ENCODE results near the gene MYO16.

MYO16 gene

DNA sequence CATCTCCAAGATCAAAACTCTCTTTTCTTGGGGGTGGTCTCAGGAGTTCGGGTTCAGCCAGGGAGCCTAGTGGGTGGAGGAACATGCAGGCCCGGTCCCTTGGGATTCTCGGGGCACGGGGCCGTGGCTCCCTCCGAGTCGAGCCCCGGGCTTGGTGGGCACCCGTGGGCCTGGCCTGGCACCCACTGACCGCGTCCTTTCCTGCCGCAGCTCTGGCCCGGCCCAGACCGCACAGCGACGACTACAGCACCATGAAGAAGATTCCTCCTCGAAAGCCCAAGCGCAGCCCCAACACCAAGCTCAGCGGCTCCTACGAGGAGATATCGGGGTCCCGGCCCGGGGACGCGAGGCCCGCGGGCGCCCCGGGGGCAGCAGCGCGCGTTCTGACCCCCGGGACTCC is 510.6 kb downstream of the MYO16 start:
- no peak for DNase-seq

DNA sequence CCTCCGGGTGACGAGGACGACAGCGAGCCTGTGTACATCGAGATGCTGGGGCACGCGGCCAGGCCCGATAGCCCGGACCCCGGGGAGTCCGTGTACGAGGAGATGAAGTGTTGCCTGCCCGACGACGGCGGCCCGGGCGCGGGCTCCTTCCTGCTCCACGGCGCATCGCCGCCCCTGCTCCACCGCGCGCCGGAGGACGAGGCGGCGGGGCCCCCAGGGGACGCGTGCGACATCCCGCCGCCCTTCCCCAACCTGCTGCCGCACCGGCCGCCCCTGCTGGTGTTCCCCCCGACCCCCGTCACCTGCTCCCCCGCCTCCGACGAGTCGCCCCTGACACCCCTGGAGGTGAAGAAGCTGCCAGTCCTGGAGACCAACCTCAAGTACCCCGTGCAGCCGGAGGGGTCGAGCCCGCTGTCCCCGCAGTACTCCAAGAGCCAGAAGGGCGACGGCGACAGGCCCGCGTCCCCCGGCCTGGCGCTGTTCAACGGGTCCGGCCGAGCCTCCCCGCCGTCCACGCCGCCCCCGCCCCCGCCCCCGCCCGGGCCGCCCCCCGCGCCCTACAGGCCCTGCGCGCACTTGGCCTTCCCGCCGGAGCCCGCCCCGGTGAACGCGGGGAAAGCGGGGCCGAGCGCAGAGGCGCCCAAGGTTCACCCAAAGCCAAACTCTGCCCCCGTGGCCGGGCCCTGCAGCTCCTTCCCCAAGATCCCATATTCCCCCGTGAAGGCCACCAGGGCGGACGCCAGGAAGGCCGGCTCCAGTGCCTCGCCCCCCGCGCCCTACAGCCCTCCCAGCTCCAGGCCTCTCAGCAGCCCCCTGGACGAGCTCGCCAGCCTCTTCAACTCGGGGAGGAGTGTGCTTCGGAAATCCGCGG is 511.3 kb downstream of the MYO16 start:
- DNase-seq: no peak

DNA sequence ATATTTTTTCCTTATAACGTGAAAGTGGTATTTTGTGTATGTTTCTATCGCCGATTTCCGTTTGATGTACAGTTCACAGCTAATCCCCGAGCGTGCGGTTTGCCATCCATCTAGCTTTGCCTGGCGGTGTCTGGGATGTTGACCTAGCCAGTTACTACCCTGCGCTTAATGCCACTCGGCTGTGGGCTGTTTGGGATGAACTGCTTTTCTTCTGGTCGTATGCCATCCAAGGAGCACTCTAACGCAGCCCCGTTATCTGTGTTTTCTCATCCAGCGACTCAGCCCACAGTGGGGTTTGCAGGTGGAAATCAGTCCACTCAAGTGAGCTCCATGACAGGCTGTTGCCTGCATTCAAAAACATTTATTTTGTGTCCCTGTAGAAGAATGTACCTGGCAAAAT is 512.3 kb downstream of the MYO16 start:
- DNase-seq: no peak

DNA sequence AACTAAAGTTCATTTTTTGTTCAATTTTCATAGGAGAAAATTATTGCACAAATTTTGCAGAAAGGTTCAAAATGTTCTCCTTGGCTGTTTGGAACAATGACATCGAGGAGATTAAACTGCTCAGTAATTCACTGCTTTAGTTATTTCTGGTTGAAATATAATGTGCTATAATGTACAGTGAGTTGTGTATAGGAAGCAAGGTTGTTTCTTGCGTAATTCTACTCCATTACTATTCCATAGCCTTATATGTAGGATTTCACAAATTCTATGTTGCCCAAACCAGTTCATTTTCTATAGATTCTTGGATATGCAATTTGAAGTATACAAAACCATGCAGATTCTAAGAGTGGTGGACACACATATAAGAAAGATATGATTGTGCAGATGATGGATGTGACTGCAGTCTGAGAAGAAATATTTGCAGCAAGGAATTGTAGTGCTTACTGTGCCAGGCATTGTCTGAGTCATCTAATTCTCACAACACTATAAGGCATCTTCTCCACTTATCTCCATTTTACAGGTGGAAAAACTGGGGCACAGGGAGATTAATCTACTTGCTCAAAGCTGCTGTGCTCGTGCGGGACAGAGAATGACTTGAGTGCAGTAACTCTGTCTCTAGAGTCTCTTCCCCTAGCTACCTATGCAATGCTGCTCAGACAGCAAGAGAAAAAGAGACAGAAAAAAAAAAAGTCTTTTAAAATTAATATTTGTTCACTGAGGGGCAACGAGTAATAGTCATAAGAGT is 515.5 kb downstream of the MYO16 start:
- no peak for DNase-seq

DNA sequence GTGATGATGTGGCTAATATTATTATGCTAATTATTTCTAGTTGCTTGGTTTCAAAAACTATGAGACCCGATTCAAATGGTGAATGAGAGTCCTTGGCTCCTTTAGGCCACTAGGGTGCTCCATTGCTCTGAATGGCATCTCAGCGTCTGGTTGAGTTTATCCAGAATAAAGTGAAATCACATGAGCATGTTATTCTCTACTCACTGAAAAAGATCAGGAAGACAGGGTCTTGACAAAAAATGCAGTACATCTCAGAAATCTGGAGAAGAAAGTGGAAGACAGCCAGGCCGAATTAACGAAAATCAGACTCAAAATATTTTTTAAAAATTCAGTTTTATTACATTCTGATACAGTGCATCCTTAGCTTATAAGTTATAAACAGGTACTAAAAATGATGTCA is 516.2 kb downstream of the MYO16 start:
- DNase-seq: peak; percentile 70

DNA sequence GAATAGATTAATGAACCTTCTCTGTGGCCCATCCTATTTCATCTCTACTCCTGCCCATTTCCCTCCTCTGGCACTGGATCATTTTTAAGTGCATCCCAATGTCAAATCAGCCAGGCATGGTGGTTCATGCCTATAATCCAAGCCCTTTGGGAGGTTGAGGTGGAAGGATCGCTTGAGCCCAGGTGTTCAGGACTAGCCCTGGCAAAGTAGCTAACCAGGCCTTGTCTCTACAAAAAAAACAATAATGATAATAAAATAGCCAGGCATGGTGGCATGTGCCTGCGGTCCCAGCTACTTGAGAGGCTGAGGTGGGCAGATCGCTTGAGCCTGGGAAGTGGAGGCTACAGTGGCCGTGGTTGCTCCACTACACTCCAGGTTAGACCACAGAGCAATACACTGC is 517.0 kb downstream of the MYO16 start:
- no peak for DNase-seq

DNA sequence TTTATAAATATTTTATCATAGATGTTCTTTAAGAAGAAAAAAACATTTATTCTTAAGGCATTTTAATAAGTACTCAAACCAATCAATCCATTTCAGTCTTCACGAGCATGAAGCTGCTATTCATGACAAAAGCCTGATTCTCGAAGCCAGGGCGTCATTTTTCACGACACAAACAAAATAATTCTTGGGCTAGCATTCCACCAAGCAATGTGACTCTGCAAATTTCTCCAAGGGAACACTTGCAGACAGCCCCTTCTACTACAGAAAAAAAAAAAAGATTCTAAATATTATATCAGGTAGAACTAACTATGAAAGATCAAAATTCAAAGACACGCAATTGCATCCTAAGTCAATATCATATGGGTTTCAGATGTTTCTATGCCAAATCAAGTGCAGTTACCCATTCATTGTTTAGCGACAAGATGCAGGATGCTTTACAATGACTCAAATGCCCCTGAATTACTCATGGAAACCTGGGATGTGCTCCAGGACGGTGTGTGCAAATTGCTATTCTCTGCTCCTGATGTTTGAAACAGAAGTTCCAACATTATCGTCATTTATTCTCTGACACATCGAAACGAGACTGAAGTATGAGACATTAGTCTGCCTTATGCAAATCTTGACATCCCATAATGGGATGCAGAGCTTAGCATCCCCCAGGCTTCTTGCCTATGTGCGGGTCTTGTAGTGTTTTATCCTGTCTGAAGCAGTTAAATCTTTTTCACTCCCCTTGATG is 517.7 kb downstream of the MYO16 start:
- no peak for DNase-seq

DNA sequence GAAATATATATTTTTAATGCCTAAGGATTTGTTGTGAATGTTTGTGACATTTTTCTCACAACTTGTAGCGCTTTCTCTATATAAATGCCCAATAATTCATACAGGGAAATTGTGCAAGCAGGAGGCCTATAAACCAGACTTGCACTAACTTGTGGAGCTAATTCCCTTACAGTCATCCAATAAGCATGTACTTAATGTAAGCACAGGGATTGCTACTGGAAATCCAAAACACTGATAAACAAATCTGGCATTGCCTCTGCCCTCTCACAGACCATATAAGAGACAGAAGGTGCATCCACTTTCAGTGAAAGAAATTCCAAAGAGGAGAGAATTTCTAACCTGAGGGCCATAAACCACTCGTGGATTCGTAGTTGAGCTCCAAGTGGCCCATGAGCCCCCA is 518.8 kb downstream of the MYO16 start:
- no peak for DNase-seq

DNA sequence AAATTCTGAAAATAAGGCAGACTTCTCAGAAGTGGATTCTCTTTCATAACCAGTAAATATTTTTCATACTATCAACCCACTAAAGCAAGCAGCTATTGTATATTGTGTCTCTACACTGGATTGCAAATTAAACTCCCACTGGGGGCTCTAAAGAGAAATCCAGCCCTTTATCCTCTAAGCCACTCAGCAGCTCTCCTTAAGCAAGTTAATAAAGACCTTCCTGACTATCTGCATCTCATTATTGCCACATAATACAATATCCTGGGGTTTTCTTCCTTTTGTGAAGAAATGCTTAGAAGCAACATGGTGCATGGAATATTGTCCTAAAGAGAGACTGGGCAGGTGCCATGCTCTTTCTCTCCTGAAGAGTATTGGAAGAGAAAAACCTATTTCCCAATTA is 521.3 kb downstream of the MYO16 start:
- DNase-seq: no peak

DNA sequence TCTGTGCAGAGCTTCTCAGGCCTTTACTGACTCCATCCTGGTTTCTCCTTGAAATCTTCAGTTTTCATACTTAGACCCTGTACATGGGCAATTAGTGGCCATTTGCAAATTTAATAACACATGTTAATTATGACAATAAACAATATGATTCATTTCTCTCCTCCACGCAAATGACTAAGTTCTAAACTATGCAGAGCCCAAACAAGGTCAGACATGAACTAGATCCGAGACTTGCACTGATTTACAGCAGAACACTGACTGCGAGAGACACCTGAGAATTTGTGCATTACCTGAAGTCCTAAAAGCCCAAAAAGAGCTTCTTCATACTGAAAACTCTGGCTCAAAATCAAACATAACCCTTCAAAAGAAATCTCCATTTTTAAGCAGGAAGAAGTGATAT is 521.8 kb downstream of the MYO16 start:
- DNase-seq: no peak

DNA sequence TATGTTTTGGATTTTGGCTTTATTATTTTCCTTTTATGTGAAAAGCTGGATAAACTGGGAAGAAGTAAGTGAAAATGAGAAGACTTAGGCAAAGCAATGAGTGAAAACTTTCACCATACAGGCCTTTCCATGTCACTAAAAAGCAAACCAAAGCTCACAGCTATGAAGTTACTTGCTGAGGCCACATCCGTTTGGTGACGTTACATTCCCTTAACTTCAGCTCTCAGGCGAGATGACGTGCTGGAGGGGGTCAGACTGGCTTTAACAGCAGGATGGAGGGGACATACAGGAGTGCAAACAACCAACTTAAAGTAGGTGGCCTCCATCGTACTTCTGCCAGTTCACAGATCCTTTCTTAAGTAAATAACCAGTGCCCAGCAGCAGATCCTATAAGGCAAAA is 522.3 kb downstream of the MYO16 start:
- DNase-seq: no peak

DNA sequence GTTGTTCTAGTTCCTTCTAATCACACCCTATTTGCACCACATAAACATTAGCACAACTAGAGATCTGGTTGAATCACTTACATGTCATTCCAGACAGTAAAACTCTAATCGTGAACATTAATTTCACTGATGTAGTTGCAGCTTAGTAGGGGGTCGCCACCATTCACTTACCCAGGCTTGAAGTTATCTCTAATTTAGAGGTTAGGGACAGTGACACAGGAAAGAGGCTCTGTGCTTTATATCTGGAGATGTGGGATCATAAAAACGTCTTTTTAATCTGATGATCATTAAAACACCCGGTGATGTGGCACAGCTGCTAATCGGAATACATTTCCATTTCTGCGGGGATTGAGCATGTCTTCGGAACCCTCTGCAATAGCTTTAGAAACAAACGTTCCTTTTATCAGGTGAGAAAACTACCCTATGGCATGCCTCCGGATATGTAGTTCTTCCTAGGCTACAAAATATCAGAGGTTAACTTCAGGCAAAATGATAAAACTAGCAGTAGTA is 523.0 kb downstream of the MYO16 start:
- DNase-seq: no peak

DNA sequence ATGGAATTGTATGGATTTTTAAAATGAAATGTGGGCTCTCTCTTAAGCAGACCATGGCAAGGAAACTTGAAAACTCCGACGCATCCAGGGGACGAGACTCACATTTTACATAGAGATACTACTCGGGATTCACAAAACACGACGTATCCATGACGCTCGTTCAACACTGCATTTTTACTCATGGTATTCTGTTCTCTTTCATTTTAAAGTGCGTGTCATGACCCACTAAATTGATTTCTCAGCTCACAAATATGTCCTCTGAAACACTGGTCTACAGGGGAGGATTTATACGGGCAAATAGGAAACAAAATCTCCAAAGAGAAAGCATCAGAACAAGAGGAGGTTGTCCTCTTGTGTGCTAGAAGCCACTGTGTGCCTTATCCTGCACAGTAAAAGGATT is 523.5 kb downstream of the MYO16 start:
- DNase-seq: no peak

DNA sequence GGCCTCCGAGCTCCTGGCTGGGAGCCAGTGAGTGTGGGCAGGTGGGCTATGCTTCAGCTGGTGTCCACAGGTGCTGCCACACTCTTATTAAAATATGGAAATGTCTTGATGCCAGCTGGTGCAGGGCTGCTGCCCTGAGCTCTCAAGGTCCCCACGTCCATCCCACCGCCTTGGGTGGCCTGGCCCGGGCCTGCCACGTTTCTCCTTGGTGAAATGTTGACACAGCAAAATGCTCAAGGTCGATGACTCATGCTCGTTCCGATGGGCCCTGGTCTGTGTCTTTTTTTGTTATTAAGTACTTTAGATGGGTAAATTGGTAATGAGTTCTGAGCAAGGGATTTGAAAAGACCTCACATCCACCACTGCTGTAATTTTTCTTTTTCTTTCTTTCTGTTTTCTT is 524.7 kb downstream of the MYO16 start:
- DNase-seq: no peak

DNA sequence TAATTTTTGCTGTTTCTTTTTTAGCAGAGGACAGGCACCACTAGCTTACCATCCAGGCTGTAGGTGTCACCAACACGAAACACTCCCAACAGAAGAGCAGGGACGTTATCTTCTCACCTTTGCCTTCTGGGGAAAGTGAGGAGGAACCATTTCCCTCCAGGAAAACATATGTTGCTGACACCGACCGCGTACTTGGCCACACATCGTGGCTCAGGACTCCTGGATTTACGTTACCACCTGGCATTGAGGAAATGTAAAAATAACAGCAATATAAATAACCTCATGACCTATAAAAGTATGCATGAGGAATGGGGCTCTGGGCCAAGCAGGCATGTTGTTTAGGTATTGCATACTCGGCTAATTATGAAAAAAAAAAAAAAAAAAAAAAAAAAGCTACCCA is 525.1 kb downstream of the MYO16 start:
- DNase-seq: no peak

DNA sequence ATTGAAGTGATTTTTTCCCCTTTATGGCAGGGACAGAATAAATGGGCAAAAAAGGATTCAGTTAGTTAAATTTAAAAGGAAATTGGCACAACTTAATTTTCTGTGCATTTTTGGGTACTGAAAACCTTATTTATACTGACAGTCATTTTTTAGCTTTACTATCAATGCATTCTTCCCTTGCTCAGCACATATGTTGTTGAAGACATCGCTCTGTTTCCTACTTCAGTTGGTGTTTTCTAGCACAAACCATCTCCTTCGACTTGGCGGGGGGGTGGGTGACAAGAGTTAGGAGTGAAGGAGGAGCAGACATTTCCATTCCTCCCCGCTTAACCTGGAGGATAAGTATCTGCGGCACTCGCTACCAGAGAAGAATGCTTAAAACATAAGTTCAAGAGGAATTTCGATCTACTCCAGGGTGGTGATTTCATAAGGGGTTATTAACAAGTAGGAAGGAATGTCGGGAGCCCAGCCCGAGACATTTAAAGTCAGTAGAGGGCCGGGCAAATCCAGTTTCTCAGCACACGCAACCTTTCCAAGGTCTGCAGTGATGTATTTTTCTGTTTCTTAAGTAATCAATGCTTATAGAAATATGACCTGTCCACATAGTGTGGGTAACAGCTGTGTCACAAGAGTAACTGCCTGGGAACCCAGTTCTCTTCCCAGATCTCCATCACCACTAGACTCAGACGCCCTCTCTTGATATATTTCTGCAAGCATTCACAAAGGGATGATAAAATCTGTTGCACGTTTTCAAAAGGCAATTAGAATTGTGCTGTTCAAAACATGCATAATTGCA is 525.8 kb downstream of the MYO16 start:
- no peak for DNase-seq

DNA sequence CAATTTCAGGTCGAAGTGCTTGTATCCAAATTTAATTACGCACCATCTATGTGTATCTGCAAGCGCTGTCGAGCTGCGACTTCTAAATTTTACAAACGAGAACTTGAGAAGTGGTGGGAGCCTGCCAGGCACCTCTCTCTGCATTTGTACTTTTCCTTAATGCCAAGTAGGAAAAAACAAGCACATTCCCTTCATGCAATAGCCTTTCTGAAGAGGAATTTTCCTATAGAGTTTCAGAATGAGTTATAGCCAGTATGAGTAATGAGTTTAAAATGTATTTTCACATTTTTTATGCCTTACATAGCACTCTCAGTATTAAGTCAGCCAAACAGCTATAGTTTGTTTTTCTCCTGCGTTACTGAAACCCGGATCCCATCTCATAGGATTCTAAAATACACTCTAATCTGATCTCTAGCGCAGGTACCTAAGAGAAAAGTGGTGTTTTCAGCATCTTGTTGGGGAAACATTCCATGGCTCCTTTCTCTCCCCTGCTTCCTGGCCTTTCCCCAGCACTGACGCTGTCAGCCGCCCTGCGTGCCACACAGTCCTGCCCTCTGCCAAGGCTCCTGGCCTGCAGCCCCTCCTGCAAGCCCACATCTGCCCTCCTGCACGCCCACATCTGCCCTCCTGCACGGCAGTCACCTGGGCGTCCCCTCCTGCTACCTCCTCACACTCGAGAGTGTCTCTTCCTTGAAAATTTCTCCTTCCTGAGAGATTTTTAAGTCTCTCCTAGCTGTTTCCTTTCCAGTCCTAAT is 526.9 kb downstream of the MYO16 start:
- no peak for DNase-seq

DNA sequence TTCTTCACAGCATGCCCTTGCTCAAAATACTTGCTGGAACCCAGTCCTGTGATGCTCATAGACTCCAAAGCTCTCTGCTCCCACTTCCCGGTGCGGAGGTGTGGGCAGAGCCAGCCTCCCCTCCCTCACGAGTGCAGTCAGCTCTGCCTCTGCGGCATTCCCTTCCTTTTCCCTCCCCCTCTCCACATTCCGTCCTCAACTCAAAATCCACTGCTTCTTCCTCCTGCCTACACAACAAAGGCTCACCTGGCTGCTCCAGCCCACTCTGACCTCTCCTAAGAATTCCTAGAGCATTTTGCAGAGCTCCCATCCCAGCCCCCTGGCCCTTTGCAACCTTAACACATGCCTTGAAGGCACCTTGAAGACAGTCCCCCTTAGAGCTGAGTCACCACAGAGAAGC is 527.9 kb downstream of the MYO16 start:
- no peak for DNase-seq

DNA sequence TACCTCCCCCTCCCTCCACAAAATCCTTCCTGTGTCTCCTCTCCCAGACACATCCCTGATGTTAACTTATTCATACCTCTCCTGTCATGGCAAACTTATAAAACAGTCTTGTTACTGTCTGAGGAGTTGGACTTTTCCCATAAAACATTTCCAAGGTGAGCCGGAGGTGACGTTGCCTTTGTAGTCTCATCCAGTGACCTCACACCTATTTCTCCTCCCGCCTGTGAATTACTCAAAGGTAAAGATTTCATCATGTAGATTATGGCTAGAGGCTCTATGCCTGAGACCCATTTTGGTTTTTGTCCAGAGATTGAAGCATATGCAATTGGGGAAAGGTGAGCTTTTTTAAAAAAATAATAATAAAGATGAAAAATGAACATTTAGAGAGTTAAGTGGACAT is 529.0 kb downstream of the MYO16 start:
- no peak for DNase-seq

DNA sequence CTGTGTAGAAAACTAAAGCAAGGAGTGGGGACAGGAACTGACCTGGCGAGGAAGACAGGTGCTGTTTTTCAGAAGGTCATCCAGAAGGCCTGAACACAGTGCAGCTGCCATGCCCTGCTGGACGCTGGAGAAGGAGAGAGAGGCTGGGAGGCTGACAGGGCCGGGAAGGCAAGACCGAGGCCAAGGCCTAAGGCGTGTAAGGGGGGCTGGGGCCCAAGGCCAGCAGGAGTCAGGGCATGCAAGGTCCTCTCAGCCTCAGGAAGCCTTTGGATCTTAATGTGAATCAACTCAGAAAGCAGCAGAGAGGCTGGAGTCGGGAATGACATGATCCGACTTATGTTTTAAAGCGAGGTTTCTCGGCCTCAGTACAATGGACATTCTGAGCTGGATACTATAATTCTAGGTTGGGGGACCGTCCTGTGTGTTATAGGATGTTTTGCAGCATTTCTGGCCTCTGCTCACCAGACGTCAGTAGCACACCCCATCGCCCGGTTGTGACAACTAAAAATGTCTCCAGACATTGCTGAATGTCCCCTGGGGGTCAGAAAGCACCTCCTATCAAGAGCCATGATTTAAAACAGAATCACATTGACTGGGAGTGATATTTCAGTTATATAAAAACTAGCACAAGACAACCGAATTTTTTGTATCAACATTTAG is 530.4 kb downstream of the MYO16 start:
- DNase-seq: no peak

DNA sequence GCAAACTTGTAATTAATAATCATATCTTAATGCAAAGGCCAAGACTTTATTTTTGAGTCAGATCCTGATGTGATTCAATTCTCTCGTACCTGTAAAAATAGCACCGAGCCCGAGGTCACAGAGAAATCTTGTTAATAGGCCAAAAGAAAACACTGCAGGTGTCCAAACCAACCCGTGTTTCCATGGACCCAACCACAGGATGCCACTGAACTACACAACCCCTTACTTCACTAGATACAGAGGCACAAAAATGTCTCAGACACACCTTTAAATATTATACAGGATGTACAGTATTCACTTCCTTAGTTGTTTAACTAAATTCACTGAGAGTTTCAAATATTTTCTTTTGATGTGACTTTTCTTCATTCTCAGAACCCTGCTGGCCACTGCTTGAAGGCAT is 530.9 kb downstream of the MYO16 start:
- DNase-seq: no peak

Data from NCI-H774 (cell line).